HepG2 (cell line): Measurements from ENCODE around the gene BTN1A1. TPM values are rescaled to one million over a fixed set of nuclear protein-coding genes. Genes with fewer than 3 reads are reported as not detected.

ENCODE experiments used
- AHDC1 ChIP-seq: sonication (generic); formaldehyde crosslinking; IDR thresholded peaks from 2 replicates; pipeline ENCODE4 v1.5.1; 2020; ENCODE audit warnings: mild to moderate bottlenecking, missing genetic modification reagents, borderline replicate concordance
- ATAD3A ChIP-seq: sonication (generic); formaldehyde crosslinking; IDR thresholded peaks from 2 replicates; pipeline ENCODE4 v1.4.0; 2020; ENCODE audit warnings: missing genetic modification reagents
- CCAR2 ChIP-seq: fragments of 200-400 bp; formaldehyde crosslinking; optimal IDR thresholded peaks from 2 replicates; pipeline ENCODE3; 2018; ENCODE audit warnings: low read depth, mild to moderate bottlenecking, low read length, moderate library complexity
- DMAP1 ChIP-seq: IDR thresholded peaks from 2 replicates; pipeline ENCODE4 v1.6.1; 2016
- ELF1 ChIP-seq: sonication (generic); formaldehyde crosslinking; IDR thresholded peaks from 2 replicates; pipeline ENCODE4 v1.4.0; 2020; ENCODE audit warnings: missing genetic modification reagents
- ETV5 ChIP-seq: IDR thresholded peaks from 2 replicates; pipeline ENCODE4 v1.6.1; 2018; ENCODE audit warnings: missing biosample characterization, missing genetic modification reagents, inconsistent platforms, borderline replicate concordance
- GFI1 ChIP-seq: sonication (generic); formaldehyde crosslinking; IDR thresholded peaks from 2 replicates; pipeline ENCODE4 v1.5.0; 2020; ENCODE audit warnings: missing genetic modification reagents, mild to moderate bottlenecking, borderline replicate concordance
- MED8 ChIP-seq: sonication (generic); formaldehyde crosslinking; IDR thresholded peaks from 2 replicates; pipeline ENCODE4 v1.8.1; 2023; ENCODE audit warnings: mild to moderate bottlenecking, missing genetic modification reagents; ENCODE audit not compliant: insufficient replicate concordance
- NR3C1 ChIP-seq: sonication (generic); formaldehyde crosslinking; IDR thresholded peaks from 2 replicates; pipeline ENCODE4 v1.4.0; 2020; ENCODE audit warnings: missing genetic modification reagents
- PRDM15 ChIP-seq: sonication (generic); formaldehyde crosslinking; IDR thresholded peaks from 2 replicates; pipeline ENCODE4 v1.4.0; 2020; ENCODE audit warnings: missing genetic modification reagents
- THYN1 ChIP-seq: sonication (generic); formaldehyde crosslinking; IDR thresholded peaks from 2 replicates; pipeline ENCODE4 v1.8.1; 2023; ENCODE audit warnings: low read depth, mild to moderate bottlenecking, moderate library complexity, missing genetic modification reagents, borderline replicate concordance
- ZBTB7B ChIP-seq: sonication (generic); formaldehyde crosslinking; IDR thresholded peaks from 2 replicates; pipeline ENCODE4 v1.4.0; 2020; ENCODE audit warnings: missing genetic modification reagents
- ZFY ChIP-seq: sonication (generic); formaldehyde crosslinking; IDR thresholded peaks from 2 replicates; pipeline ENCODE4 v1.4.0; 2020; ENCODE audit warnings: missing genetic modification reagents
- ZKSCAN8 ChIP-seq: IDR thresholded peaks from 2 replicates; pipeline ENCODE4 v1.6.1; 2016; ENCODE audit warnings: borderline replicate concordance, missing genetic modification reagents, missing compliant biosample characterization
- ZNF232 ChIP-seq: sonication (generic); formaldehyde crosslinking; IDR thresholded peaks from 2 replicates; pipeline ENCODE4 v1.4.0; 2020; ENCODE audit warnings: missing genetic modification reagents, borderline replicate concordance
- ZNF775 ChIP-seq: sonication (generic); formaldehyde crosslinking; IDR thresholded peaks from 2 replicates; pipeline ENCODE4 v1.4.0; 2020; ENCODE audit warnings: missing genetic modification reagents, mild to moderate bottlenecking, moderate library complexity, borderline replicate concordance
- ZNF790 ChIP-seq: sonication (generic); formaldehyde crosslinking; IDR thresholded peaks from 2 replicates; pipeline ENCODE4 v1.8.0; 2022; ENCODE audit warnings: missing genetic modification reagents, mild to moderate bottlenecking, borderline replicate concordance
- polyA plus RNA-seq, 8 experiments: library from polyadenylated mRNA; depleted of rRNA in 3 of 8; stranded (reverse) in 7 of 8; unstranded in 1 of 8; fragments of >200 nt; fragmentation: Illumina TruSeq in 4 of 8; extraction: Trizol in 4 of 8; gene quantifications; 2 replicates each; pipeline versions ENCODE4 v1.2.1 to v1.2.3, GENCODE V29; 2011 to 2016; ENCODE audit warnings: low read depth in 4 of 8, missing spikeins in 1 of 8, mixed read lengths in 1 of 8; ENCODE audit not compliant: insufficient read depth in 1 of 8
- total RNA-seq, 5 experiments: library from RNA; depleted of rRNA; stranded (reverse); fragments of >200 nt; fragmentation: Illumina TruSeq; extraction: Trizol; gene quantifications; 2 replicates each; pipeline ENCODE4 v1.2.3, GENCODE V29; 2016; ENCODE audit warnings: low read depth in 1 of 5
- TF ChIP-seq, protein P1 (sequence below): sonication (generic); formaldehyde crosslinking; IDR thresholded peaks from 2 replicates; pipeline ENCODE4 v1.4.0; 2020; ENCODE audit warnings: missing genetic modification reagents

Gene BTN1A1
- total and polyA plus RNA-seq, 2 of the 13 experiments (the other 11 are each of a cell fraction or from before 2014, with no cell fraction given), result 0.04 TPM; not detected in 1

DNA sequence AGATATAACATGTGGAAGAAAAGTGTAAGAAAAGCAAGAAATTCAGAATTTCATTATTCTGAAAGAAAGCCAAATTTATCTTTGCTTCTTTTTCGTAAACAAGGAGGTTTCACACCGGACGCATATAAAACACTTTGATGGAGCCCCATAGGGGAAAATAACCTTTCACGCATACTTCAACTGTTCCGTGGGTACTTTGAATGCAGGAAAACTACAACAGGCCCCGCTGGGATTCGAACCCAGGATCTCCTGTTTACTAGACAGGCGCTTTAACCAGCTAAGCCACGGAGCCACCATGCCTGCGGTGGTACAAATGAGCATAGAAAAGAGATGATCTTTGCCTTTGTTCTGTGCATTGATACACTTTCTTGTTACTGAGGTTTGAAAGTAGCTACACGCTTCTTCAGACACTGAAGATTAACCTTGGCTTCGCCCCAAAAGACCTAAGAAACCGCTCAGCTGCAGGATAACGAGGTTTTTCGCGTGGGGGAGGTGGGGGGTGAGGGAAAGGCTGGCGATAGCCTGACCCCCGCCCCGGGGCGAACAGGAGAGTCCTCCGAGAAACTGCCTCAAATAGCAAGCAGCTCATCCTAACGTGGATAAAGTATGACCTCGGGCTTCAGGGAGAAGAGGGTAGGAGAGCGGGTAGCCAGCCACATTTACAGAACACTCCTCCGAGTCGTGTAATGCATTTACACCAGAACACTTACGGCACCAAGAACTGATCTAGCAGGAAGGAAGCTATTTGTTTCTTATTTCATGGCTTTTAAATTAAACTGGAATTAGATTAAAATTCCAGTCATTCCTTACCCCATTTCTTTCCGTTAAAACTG lies 32.8 kb downstream of the BTN1A1 start (continued):
- TF ChIP-seq MED8 (CRISPR knock-in tag) (no peak), PRDM15 (CRISPR knock-in tag) (no peak), NR3C1 (CRISPR knock-in tag) (no peak), ELF1 (CRISPR knock-in tag) (peak; percentile 23; the same call in 1 of the 2 replicates), ETV5 (CRISPR knock-in tag) (peak; percentile 47; the same call in 1 of the 2 replicates), ZNF790 (CRISPR knock-in tag) (no peak), DMAP1 (CRISPR knock-in tag) (peak; percentile 84), ZNF232 (CRISPR knock-in tag) (no peak), ATAD3A (CRISPR knock-in tag) (no peak), AHDC1 (CRISPR knock-in tag) (peak; percentile 59; the same call in 1 of the 2 replicates), THYN1 (CRISPR knock-in tag) (no peak), GFI1 (peak; percentile 34; the same call in 1 of the 2 replicates), ZFY (CRISPR knock-in tag) (peak; percentile 27; the same call in 1 of the 2 replicates), ZBTB7B (CRISPR knock-in tag) (peak; percentile 80), ZKSCAN8 (CRISPR knock-in tag) (peak; percentile 92), CCAR2 (peak; percentile 28), ZNF775 (no peak)
- TF ChIP-seq, protein P1, sequence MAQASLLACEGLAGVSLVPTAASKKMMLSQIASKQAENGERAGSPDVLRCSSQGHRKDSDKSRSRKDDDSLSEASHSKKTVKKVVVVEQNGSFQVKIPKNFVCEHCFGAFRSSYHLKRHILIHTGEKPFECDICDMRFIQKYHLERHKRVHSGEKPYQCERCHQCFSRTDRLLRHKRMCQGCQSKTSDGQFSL (CRISPR knock-in tag), result peak; percentile 25; the same call in 1 of the 2 replicates
